ENCODE measurements around the gene CTBP2.
A peak's percentile ranks its signal among the peaks of the same experiment; 100 is the strongest.

DNA sequence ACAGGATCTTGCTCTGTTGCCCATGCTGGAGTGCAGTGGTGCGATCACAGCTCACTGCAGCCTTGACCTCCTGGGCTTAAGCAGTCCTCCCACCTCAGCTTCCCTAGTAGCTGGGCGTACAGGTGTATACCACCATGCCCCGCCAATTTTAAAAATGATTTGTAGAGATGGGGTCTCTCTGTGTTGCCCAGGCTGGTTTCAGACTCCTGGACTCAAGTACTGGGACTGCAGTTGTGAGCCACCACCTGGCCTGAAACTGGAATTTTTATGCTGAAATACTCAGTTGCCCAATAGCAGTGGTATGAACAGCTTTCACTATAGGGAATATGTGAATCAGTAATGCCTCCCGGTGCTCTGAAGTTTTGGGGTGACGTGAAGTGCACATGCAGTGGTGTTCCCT, 210.8 kb downstream of the CTBP2 start:
- 0 out of 2 replicates have a peak, but pooled peaks have one; percentile 5 for TF ChIP-seq CTCF (CRISPR knock-in tag; IDR thresholded peaks at IDR 0.05)
- TF ChIP-seq, protein P1, sequence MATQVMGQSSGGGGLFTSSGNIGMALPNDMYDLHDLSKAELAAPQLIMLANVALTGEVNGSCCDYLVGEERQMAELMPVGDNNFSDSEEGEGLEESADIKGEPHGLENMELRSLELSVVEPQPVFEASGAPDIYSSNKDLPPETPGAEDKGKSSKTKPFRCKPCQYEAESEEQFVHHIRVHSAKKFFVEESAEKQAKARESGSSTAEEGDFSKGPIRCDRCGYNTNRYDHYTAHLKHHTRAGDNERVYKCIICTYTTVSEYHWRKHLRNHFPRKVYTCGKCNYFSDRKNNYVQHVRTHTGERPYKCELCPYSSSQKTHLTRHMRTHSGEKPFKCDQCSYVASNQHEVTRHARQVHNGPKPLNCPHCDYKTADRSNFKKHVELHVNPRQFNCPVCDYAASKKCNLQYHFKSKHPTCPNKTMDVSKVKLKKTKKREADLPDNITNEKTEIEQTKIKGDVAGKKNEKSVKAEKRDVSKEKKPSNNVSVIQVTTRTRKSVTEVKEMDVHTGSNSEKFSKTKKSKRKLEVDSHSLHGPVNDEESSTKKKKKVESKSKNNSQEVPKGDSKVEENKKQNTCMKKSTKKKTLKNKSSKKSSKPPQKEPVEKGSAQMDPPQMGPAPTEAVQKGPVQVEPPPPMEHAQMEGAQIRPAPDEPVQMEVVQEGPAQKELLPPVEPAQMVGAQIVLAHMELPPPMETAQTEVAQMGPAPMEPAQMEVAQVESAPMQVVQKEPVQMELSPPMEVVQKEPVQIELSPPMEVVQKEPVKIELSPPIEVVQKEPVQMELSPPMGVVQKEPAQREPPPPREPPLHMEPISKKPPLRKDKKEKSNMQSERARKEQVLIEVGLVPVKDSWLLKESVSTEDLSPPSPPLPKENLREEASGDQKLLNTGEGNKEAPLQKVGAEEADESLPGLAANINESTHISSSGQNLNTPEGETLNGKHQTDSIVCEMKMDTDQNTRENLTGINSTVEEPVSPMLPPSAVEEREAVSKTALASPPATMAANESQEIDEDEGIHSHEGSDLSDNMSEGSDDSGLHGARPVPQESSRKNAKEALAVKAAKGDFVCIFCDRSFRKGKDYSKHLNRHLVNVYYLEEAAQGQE (IDR thresholded peaks at IDR 0.05; ENCODE audit: borderline replicate concordance in 1 of 2, low read depth in 1 of 2, low read length in 2 of 2), result no peak
- no peak for TF ChIP-seq TCF7 (IDR thresholded peaks at IDR 0.05; ENCODE audit: low read depth)
- TF ChIP-seq ZNF546 (CRISPR knock-in tag; conservative IDR thresholded peaks at IDR 0.05), result no peak
- TF ChIP-seq NR3C1 (CRISPR knock-in tag; IDR thresholded peaks at IDR 0.05), result no peak
- TF ChIP-seq TGIF2 (CRISPR knock-in tag; IDR thresholded peaks at IDR 0.05), result no peak
- TF ChIP-seq CREB1 (IDR thresholded peaks at IDR 0.05), result no peak
- TF ChIP-seq CREB1 (CRISPR knock-in tag; IDR thresholded peaks at IDR 0.05), result no peak
- peak; percentile 89 for TF ChIP-seq ZNF121 (CRISPR knock-in tag; IDR thresholded peaks at IDR 0.05)
- TF ChIP-seq ZNF329 (CRISPR knock-in tag; IDR thresholded peaks at IDR 0.05; ENCODE audit: low read depth), result no peak
- no peak for TF ChIP-seq FOXA1 (IDR thresholded peaks at IDR 0.05)
- TF ChIP-seq FOXA1 (CRISPR knock-in tag; IDR thresholded peaks at IDR 0.05), result no peak

All from HepG2 (cell line).